HG03135 (cell line): Measurements from ENCODE around the gene SLC35G3.
"Not testable (repeated sequence)": the region's sequence is repeated elsewhere in the genome, so short reads cannot be mapped to it uniquely, and the experiment has no call there.

ENCODE experiments used
- ATAC-seq: cut with Tn5 transposase; IDR thresholded peaks from one replicate; pipeline ENCODE4 v1.9.1; 2021; ENCODE audit warnings: mild to moderate bottlenecking, moderate library complexity; ENCODE audit not compliant: unreplicated experiment

SLC35G3 gene

GRCh38 chr17:35212668-35213067 is 18.5 kb upstream of the SLC35G3 start:
- no peak for ATAC-seq

- ATAC-seq = no peak
Measured at GRCh38 chr17:35210741-35211140, 16.5 kb upstream of the SLC35G3 start.

- ATAC-seq = not testable (repeated sequence)
Measured at GRCh38 chr17:35202582-35202981, 8.4 kb upstream of the SLC35G3 start.

- ATAC-seq = not testable (repeated sequence)
Measured at GRCh38 chr17:35195062-35195461, 869 bp upstream of the SLC35G3 start.

GRCh38 chr17:35192708-35193107 is 1.5 kb downstream of the SLC35G3 start:
- no peak for ATAC-seq

- no peak for ATAC-seq
Measured at GRCh38 chr17:35191001-35191695, 3.0 kb downstream of the SLC35G3 start.

GRCh38 chr17:35189291-35189690 is 4.9 kb downstream of the SLC35G3 start:
- no peak for ATAC-seq

- ATAC-seq = no peak
Measured at GRCh38 chr17:35188111-35188510, 6.1 kb downstream of the SLC35G3 start.

GRCh38 chr17:35187481-35187880 is 6.7 kb downstream of the SLC35G3 start:
- ATAC-seq = no peak

- no peak for ATAC-seq
Measured at GRCh38 chr17:35185849-35186248, 8.3 kb downstream of the SLC35G3 start.

GRCh38 chr17:35184274-35184673 is 9.9 kb downstream of the SLC35G3 start:
- no peak for ATAC-seq

GRCh38 chr17:35183332-35183731 is 10.9 kb downstream of the SLC35G3 start:
- no peak for ATAC-seq

- ATAC-seq = not testable (repeated sequence)
Measured at GRCh38 chr17:35179379-35179778, 14.8 kb downstream of the SLC35G3 start.

- no peak for ATAC-seq
Measured at GRCh38 chr17:35176897-35177296, 17.3 kb downstream of the SLC35G3 start.

- ATAC-seq = no peak
Measured at GRCh38 chr17:35175638-35176415, 18.4 kb downstream of the SLC35G3 start.

- no peak for ATAC-seq
Measured at GRCh38 chr17:35174835-35175334, 19.3 kb downstream of the SLC35G3 start.

GRCh38 chr17:35172321-35172720 is 21.9 kb downstream of the SLC35G3 start:
- ATAC-seq = not testable (repeated sequence)

- no peak for ATAC-seq
Measured at GRCh38 chr17:35171834-35172233, 22.4 kb downstream of the SLC35G3 start.

GRCh38 chr17:35170968-35171771 is 23.0 kb downstream of the SLC35G3 start:
- ATAC-seq = no peak

GRCh38 chr17:35169835-35170363 is 24.3 kb downstream of the SLC35G3 start:
- no peak for ATAC-seq

GRCh38 chr17:35167666-35168065 is 26.5 kb downstream of the SLC35G3 start:
- no peak for ATAC-seq
